HepG2 (cell line): Measurements from ENCODE around the gene CERS3.

Source experiments
- NFE2L2 ChIP-seq: fragments of 150-350 bp; IDR thresholded peaks from 2 replicates; pipeline ENCODE4 v1.6.1; 2014; ENCODE audit warnings: low read length
- NFYB ChIP-seq: sonication (generic); formaldehyde crosslinking; IDR thresholded peaks from 2 replicates; pipeline ENCODE4 v1.4.0; 2020; ENCODE audit warnings: missing genetic modification reagents
- NR3C1 ChIP-seq: sonication (generic); formaldehyde crosslinking; IDR thresholded peaks from 2 replicates; pipeline ENCODE4 v1.4.0; 2020; ENCODE audit warnings: missing genetic modification reagents
- POLR2A ChIP-seq, 2 experiments: IDR thresholded peaks; 2 replicates each; pipeline ENCODE4 v1.6.1; 2011; ENCODE audit warnings: low read depth in 2 of 2, low read length in 2 of 2, mild to moderate bottlenecking in 1 of 2, moderate library complexity in 1 of 2; ENCODE audit not compliant: insufficient read depth in 1 of 2
- TOE1 ChIP-seq: sonication (generic); formaldehyde crosslinking; IDR thresholded peaks from 2 replicates; pipeline ENCODE4 v1.4.0; 2020; ENCODE audit warnings: mild to moderate bottlenecking, missing genetic modification reagents
- TF ChIP-seq, protein P1 (sequence below): sonication (generic); formaldehyde crosslinking; IDR thresholded peaks from 2 replicates; pipeline ENCODE4 v1.9.0; 2021; ENCODE audit warnings: missing genetic modification reagents, borderline replicate concordance
- TF ChIP-seq, protein P2 (sequence below): sonication (generic); formaldehyde crosslinking; IDR thresholded peaks from 2 replicates; pipeline ENCODE4 v1.4.0; 2020; ENCODE audit warnings: missing genetic modification reagents, low read depth, mild to moderate bottlenecking, borderline replicate concordance
- TF ChIP-seq, protein P3 (sequence below): sonication (generic); formaldehyde crosslinking; IDR thresholded peaks from 2 replicates; pipeline ENCODE4 v1.5.0; 2020; ENCODE audit warnings: missing genetic modification reagents

DNA sequence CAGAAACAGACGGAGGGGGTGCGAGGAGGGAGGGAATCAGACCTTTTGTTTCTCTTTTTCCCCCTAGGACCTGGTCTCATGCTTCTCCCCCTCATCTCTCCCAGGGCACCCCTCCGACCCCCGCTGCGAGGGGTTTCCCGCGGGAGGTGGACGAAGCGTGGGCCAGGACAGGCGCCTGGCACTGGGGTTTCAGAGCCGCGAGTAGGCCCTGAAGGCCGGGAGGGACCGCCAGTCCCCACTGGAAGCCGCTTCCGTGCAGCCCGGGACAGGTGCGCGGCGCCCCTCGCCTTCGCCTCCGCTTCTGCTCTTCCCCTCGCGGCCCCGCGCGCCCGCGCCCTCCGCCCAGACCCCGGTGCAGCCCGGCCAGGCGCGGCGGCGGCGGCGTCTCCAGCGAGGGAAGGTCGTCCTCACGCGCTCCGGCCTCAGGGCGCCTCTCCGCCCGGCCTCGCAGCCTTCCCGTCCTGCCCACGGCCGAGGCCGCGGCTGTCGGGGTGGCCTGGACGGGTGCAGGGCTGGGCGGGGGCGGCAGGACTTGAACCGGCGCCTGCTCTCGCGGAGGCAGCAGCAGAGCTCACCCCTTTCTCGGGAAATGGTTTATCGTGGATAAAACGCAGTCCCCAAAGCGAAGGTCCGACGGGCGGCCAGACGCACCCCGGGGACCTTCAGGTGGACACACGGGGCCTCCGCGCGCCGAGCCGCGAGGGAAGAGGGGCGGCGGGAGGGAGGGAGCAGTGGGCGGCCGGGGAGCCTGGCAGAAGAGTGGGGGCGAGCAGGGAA is 155.4 kb downstream of the CERS3 start:
- TF ChIP-seq, protein P1, sequence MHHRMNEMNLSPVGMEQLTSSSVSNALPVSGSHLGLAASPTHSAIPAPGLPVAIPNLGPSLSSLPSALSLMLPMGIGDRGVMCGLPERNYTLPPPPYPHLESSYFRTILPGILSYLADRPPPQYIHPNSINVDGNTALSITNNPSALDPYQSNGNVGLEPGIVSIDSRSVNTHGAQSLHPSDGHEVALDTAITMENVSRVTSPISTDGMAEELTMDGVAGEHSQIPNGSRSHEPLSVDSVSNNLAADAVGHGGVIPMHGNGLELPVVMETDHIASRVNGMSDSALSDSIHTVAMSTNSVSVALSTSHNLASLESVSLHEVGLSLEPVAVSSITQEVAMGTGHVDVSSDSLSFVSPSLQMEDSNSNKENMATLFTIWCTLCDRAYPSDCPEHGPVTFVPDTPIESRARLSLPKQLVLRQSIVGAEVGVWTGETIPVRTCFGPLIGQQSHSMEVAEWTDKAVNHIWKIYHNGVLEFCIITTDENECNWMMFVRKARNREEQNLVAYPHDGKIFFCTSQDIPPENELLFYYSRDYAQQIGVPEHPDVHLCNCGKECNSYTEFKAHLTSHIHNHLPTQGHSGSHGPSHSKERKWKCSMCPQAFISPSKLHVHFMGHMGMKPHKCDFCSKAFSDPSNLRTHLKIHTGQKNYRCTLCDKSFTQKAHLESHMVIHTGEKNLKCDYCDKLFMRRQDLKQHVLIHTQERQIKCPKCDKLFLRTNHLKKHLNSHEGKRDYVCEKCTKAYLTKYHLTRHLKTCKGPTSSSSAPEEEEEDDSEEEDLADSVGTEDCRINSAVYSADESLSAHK: no peak
- no peak for TF ChIP-seq NR3C1 (CRISPR knock-in tag)
- TF ChIP-seq POLR2A (IDR thresholded peaks at IDR 0.05; ENCODE audit: insufficient read depth in 1 of 2, low read depth in 2 of 2, low read length in 2 of 2): no peak
- TF ChIP-seq, protein P2, sequence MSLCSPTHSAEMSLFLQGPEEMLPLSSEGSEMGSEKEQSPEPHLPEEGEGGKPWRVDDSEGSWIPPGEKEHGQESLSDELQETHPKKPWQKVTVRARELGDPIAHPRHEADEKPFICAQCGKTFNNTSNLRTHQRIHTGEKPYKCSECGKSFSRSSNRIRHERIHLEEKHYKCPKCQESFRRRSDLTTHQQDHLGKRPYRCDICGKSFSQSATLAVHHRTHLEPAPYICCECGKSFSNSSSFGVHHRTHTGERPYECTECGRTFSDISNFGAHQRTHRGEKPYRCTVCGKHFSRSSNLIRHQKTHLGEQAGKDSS (CRISPR knock-in tag): no peak
- no peak for TF ChIP-seq TOE1 (CRISPR knock-in tag)
- no peak for TF ChIP-seq NFYB (CRISPR knock-in tag)
- TF ChIP-seq, protein P3, sequence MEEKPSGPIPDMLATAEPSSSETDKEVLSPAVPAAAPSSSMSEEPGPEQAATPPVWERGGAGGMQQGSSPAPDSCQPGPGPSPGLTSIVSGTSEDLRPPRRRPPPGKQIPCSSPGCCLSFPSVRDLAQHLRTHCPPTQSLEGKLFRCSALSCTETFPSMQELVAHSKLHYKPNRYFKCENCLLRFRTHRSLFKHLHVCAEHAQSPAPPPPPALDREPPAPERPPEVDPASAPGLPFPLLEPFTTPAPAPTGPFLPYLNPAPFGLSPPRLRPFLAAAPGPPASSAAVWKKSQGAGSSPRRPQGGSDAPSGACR (CRISPR knock-in tag): no peak
- no peak for TF ChIP-seq NFE2L2
